K562 (cell line): Measurements from ENCODE around the gene FAM20B.
A peak's percentile ranks its signal among the peaks of the same experiment; 100 is the strongest.

ENCODE experiments used
- CEBPB ChIP-seq: fragments of 450-650 bp; IDR thresholded peaks from 2 replicates; pipeline ENCODE4 v1.6.1; 2016; ENCODE audit warnings: missing genetic modification characterization, missing compliant biosample characterization
- EP300 ChIP-seq: IDR thresholded peaks from 2 replicates; pipeline ENCODE4 v1.6.1; 2012; ENCODE audit warnings: low read length, improper control_type of control experiment
- HDAC2 ChIP-seq: fragments of 450-650 bp; IDR thresholded peaks from 2 replicates; pipeline ENCODE4 v1.6.1; 2016; ENCODE audit warnings: mild to moderate bottlenecking
- JUNB ChIP-seq: fragments of 450-650 bp; formaldehyde crosslinking; conservative IDR thresholded peaks from 2 replicates; pipeline ENCODE4 v1.4.0; 2020; ENCODE audit warnings: mild to moderate bottlenecking
- PKNOX1 ChIP-seq: fragments of 450-650 bp; IDR thresholded peaks from 2 replicates; pipeline ENCODE4 v1.6.1; 2016
- RAD21 ChIP-seq, 2 experiments: fragments of 250-450 bp in 1 of 2; fragments of 450-650 bp in 1 of 2; sonication (Bioruptor Pico) in 1 of 2; formaldehyde crosslinking in 1 of 2; IDR thresholded peaks in 1 of 2; conservative IDR thresholded peaks in 1 of 2; 2 replicates each; pipeline versions ENCODE4 v1.4.0 to v1.8.0; 2020 to 2022; ENCODE audit warnings: mild to moderate bottlenecking in 2 of 2, moderate library complexity in 1 of 2
- SRSF1 ChIP-seq: fragments of 200-400 bp; formaldehyde crosslinking; IDR thresholded peaks from 2 replicates; pipeline ENCODE4 v1.6.1; 2017; ENCODE audit warnings: mild to moderate bottlenecking, low read depth, low read length, moderate library complexity
- TCF7L2 ChIP-seq: fragments of 150-350 bp; IDR thresholded peaks from 2 replicates; pipeline ENCODE4 v1.6.1; 2016; ENCODE audit warnings: low read depth, mild to moderate bottlenecking, low read length, moderate library complexity
- TOE1 ChIP-seq, 2 experiments: fragments of 450-650 bp in 1 of 2; sonication (generic) in 1 of 2; formaldehyde crosslinking in 1 of 2; IDR thresholded peaks; 2 replicates each; pipeline versions ENCODE4 v1.7.1 to v1.8.0; 2016 to 2022; ENCODE audit warnings: borderline replicate concordance in 2 of 2, mild to moderate bottlenecking in 2 of 2, antibody characterized with exemption in 1 of 2, inconsistent platforms in 1 of 2, low read depth in 1 of 2, missing genetic modification reagents in 1 of 2, moderate library complexity in 1 of 2
- TF ChIP-seq, protein P1 (sequence below), 3 experiments: IDR thresholded peaks in 2 of 3; conservative IDR thresholded peaks in 1 of 3; 2 replicates each; pipeline ENCODE4 v1.5.1; 2011 to 2012; ENCODE audit warnings: low read length in 3 of 3, mild to moderate bottlenecking in 3 of 3, control low read depth in 2 of 3, improper control_type of control experiment in 1 of 3, inconsistent platforms in 1 of 3, low read depth in 1 of 3, mixed read lengths in 1 of 3, moderate library complexity in 1 of 3; ENCODE audit not compliant: insufficient read depth in 2 of 3

DNA sequence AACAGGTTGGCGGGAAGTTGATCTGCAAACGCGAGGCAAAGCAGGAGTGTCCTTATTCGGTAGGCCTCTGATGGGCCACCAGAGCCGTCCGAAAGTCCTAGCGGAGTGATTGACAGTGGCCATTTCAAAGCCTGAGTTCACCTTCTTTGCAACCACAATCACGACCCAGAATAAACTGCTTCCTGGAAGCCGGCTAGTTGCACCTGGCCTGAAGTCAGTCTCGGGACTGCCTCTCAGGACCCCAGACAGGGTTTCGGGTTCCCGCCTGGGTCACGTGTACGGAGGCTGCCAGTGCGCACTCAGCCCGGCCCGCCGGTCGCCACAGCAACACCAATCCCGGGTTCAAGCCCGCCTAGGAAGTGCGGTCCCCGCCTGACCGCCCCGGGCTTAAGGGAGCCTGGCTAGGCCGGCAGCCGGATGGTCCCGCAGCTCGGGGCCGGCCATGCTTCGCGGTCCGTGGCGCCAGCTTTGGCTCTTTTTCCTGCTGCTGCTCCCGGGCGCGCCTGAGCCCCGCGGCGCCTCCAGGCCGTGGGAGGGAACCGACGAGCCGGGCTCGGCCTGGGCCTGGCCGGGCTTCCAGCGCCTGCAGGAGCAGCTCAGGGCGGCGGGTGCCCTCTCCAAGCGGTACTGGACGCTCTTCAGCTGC is 56.1 kb downstream of the FAM20B start, which contains the start of gene TOR3A:
- TF ChIP-seq HDAC2 (peak; percentile 78; the same call in 1 of the 2 replicates), RAD21 (CRISPR knock-in tag; conservative IDR thresholded peaks at IDR 0.05 in 1 of 2, IDR thresholded peaks at IDR 0.05 in 1 of 2) (no peak), TOE1 (IDR thresholded peaks at IDR 0.05; ENCODE audit: borderline replicate concordance) (peak; percentile 89), TOE1 (CRISPR knock-in tag; IDR thresholded peaks at IDR 0.05; ENCODE audit: borderline replicate concordance, low read depth) (peak; percentile 95), PKNOX1 (peak; percentile 94), EP300 (no peak), JUNB (CRISPR knock-in tag) (no peak), TCF7L2 (no peak), SRSF1 (no peak), CEBPB (no peak)
- TF ChIP-seq, protein P1, sequence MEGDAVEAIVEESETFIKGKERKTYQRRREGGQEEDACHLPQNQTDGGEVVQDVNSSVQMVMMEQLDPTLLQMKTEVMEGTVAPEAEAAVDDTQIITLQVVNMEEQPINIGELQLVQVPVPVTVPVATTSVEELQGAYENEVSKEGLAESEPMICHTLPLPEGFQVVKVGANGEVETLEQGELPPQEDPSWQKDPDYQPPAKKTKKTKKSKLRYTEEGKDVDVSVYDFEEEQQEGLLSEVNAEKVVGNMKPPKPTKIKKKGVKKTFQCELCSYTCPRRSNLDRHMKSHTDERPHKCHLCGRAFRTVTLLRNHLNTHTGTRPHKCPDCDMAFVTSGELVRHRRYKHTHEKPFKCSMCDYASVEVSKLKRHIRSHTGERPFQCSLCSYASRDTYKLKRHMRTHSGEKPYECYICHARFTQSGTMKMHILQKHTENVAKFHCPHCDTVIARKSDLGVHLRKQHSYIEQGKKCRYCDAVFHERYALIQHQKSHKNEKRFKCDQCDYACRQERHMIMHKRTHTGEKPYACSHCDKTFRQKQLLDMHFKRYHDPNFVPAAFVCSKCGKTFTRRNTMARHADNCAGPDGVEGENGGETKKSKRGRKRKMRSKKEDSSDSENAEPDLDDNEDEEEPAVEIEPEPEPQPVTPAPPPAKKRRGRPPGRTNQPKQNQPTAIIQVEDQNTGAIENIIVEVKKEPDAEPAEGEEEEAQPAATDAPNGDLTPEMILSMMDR (IDR thresholded peaks at IDR 0.05 in 2 of 3, conservative IDR thresholded peaks at IDR 0.05 in 1 of 3; ENCODE audit: insufficient read depth in 2 of 3, low read depth in 1 of 3, low read length in 3 of 3), result no peak
